WTC11 (cell line): ENCODE measurements around the gene VPS4A. TPM values are rescaled to one million over a fixed set of nuclear protein-coding genes. Genes with fewer than 3 reads are reported as not detected.

Source experiments
- ATAC-seq: fragments of 200-7000 bp; cut with Tn5 transposase; 2 replicates; pipeline ENCODE4 v1.10.0; 2021; ENCODE audit warnings: mild to moderate bottlenecking, moderate library complexity
- CTCF ChIA-PET: fragments of 300-600 bp; sonication (Branson Sonifier 250); formaldehyde crosslinking; loops from one replicate; lab custom pipeline; 2021; ENCODE audit warnings: antibody characterized with exemption; lab: Charles Lee
- POLR2A ChIA-PET: fragments of 350-600 bp; sonication (Branson Sonifier 250); formaldehyde crosslinking; loops from one replicate; lab custom pipeline; 2021; ENCODE audit warnings: antibody characterized with exemption; lab: Charles Lee
- DNase-seq: peaks from one replicate; pipeline ENCODE4 v3.0.0; 2021; ENCODE audit warnings: low spot score
- H3K27ac Mint-ChIP-seq: 2 replicates; pipeline ENCODE4 v1.8.0; 2021; ENCODE audit warnings: mixed read lengths
- H3K27me3 Mint-ChIP-seq: 2 replicates; pipeline ENCODE4 v1.8.0; 2021; ENCODE audit warnings: low read depth, mild to moderate bottlenecking, moderate library complexity, mixed read lengths
- H3K36me3 Mint-ChIP-seq: 2 replicates; pipeline ENCODE4 v1.8.0; 2021; ENCODE audit warnings: mixed read lengths
- H3K4me1 Mint-ChIP-seq: 2 replicates; pipeline ENCODE4 v1.8.0; 2022; ENCODE audit warnings: mixed read lengths
- H3K4me3 Mint-ChIP-seq: 2 replicates; pipeline ENCODE4 v1.8.0; 2021; ENCODE audit warnings: mild to moderate bottlenecking, moderate library complexity, mixed read lengths
- H3K9me3 Mint-ChIP-seq: 2 replicates; pipeline ENCODE4 v1.8.0; 2021; ENCODE audit warnings: mixed read lengths
- CBFB ChIP-seq: sonication (generic); formaldehyde crosslinking; IDR thresholded peaks from 2 replicates; pipeline ENCODE4 v1.8.1; 2022; ENCODE audit warnings: mild to moderate bottlenecking, low read depth, missing genetic modification reagents
- ESRRA ChIP-seq: sonication (generic); formaldehyde crosslinking; IDR thresholded peaks from 2 replicates; pipeline ENCODE4 v1.8.1; 2022; ENCODE audit warnings: mild to moderate bottlenecking, missing genetic modification reagents, borderline replicate concordance
- IRF2 ChIP-seq: sonication (generic); formaldehyde crosslinking; IDR thresholded peaks from 2 replicates; pipeline ENCODE4 v1.8.0; 2022; ENCODE audit warnings: low read depth, missing genetic modification reagents, borderline replicate concordance
- NFE2L1 ChIP-seq: sonication (generic); formaldehyde crosslinking; IDR thresholded peaks from 2 replicates; pipeline ENCODE4 v1.8.1; 2023; ENCODE audit warnings: missing genetic modification reagents
- SOX15 ChIP-seq: fragments of 250-450 bp; sonication (Bioruptor Pico); IDR thresholded peaks from 2 replicates; pipeline ENCODE4 v1.9.0; 2021; ENCODE audit warnings: mild to moderate bottlenecking
- TCF7 ChIP-seq: sonication (generic); formaldehyde crosslinking; IDR thresholded peaks from 2 replicates; pipeline ENCODE4 v1.8.0; 2022; ENCODE audit warnings: mild to moderate bottlenecking, low read depth, missing genetic modification reagents, moderate library complexity
- ZNF121 ChIP-seq: sonication (generic); formaldehyde crosslinking; IDR thresholded peaks from 2 replicates; pipeline ENCODE4 v1.8.0; 2023; ENCODE audit warnings: missing genetic modification reagents
- ZNF232 ChIP-seq: sonication (generic); formaldehyde crosslinking; IDR thresholded peaks from 2 replicates; pipeline ENCODE4 v1.8.0; 2022; ENCODE audit warnings: mild to moderate bottlenecking, missing genetic modification reagents
- total RNA-seq: library from RNA; stranded (reverse); gene quantifications from 3 replicates; pipeline ENCODE4 v1.2.3, GENCODE V29; 2021
- TF ChIP-seq, protein P1 (sequence below): sonication (generic); formaldehyde crosslinking; IDR thresholded peaks from 2 replicates; pipeline ENCODE4 v1.8.0; 2022; ENCODE audit warnings: missing genetic modification reagents
- TF ChIP-seq, protein P2 (sequence below): sonication (generic); formaldehyde crosslinking; IDR thresholded peaks from 2 replicates; pipeline ENCODE4 v1.8.0; 2022; ENCODE audit warnings: mild to moderate bottlenecking, missing genetic modification reagents
- TF ChIP-seq, protein P3 (sequence below): sonication (generic); formaldehyde crosslinking; IDR thresholded peaks from 2 replicates; pipeline ENCODE4 v1.8.0; 2022; ENCODE audit warnings: mild to moderate bottlenecking, missing genetic modification reagents
- TF ChIP-seq, protein P4 (sequence below): fragments of 200-600 bp; IDR thresholded peaks from 2 replicates; pipeline ENCODE4 v1.8.0; 2022; ENCODE audit warnings: antibody characterized with exemption
- TF ChIP-seq, protein P5 (sequence below): sonication (generic); formaldehyde crosslinking; IDR thresholded peaks from 2 replicates; pipeline ENCODE4 v1.8.1; 2023; ENCODE audit warnings: mild to moderate bottlenecking, missing genetic modification reagents, moderate library complexity
- TF ChIP-seq, protein P6 (sequence below): sonication (generic); formaldehyde crosslinking; IDR thresholded peaks from 2 replicates; pipeline ENCODE4 v1.8.1; 2023; ENCODE audit warnings: mild to moderate bottlenecking, missing genetic modification reagents
- TF ChIP-seq, protein P7 (sequence below): sonication (generic); formaldehyde crosslinking; IDR thresholded peaks from 2 replicates; pipeline ENCODE4 v1.8.1; 2022; ENCODE audit warnings: low read depth, missing genetic modification reagents, borderline replicate concordance
- TF ChIP-seq, protein P8 (sequence below): sonication (generic); formaldehyde crosslinking; IDR thresholded peaks from 2 replicates; pipeline ENCODE4 v1.8.0; 2023; ENCODE audit warnings: missing genetic modification reagents, mild to moderate bottlenecking, borderline replicate concordance

VPS4A gene
- total RNA-seq, 1 experiment from 2014 or later, result 28.3 TPM

DNA sequence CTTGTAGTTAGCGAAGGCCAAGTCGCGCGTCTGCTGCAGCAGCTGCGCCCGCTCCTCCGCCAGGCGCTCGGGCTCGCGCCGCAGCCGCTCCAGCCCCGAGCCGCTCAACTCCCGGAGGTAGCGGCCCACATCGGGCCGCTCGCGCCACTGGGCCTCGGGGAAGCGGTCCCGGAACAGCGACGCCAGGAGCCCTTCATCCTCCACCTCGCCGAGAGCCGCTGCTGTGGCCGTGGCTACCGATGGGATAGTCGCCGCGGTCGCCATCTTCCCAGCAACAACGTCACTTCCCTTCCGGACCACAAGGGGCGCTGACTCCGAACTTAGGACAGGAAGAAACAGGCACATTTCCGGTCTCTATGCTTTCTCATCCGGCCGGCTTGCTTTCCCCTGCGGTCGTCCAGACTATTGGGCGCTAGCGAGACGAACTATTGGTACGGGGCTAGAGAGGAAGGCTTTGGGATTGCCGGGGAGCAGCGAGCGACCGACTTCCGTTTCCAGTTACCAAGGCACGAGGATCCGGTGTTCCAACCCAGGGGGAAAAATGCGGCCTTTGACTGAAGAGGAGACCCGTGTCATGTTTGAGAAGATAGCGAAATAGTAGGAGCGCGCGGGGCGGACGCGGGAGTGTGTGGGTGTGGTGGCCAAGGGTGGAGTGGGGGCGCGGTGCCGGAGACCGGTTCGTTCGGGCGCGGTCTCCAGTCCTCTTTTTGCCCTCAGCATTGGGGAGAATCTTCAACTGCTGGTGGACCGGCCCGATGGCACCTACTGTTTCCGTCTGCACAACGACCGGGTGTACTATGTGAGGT, 28.3 kb downstream of the VPS4A start, which contains the start of the genes COG8 and NIP7 (continued):
- TF ChIP-seq, protein P1, sequence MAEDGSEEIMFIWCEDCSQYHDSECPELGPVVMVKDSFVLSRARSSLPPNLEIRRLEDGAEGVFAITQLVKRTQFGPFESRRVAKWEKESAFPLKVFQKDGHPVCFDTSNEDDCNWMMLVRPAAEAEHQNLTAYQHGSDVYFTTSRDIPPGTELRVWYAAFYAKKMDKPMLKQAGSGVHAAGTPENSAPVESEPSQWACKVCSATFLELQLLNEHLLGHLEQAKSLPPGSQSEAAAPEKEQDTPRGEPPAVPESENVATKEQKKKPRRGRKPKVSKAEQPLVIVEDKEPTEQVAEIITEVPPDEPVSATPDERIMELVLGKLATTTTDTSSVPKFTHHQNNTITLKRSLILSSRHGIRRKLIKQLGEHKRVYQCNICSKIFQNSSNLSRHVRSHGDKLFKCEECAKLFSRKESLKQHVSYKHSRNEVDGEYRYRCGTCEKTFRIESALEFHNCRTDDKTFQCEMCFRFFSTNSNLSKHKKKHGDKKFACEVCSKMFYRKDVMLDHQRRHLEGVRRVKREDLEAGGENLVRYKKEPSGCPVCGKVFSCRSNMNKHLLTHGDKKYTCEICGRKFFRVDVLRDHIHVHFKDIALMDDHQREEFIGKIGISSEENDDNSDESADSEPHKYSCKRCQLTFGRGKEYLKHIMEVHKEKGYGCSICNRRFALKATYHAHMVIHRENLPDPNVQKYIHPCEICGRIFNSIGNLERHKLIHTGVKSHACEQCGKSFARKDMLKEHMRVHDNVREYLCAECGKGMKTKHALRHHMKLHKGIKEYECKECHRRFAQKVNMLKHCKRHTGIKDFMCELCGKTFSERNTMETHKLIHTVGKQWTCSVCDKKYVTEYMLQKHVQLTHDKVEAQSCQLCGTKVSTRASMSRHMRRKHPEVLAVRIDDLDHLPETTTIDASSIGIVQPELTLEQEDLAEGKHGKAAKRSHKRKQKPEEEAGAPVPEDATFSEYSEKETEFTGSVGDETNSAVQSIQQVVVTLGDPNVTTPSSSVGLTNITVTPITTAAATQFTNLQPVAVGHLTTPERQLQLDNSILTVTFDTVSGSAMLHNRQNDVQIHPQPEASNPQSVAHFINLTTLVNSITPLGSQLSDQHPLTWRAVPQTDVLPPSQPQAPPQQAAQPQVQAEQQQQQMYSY (CRISPR knock-in tag), result 0 out of 2 replicates have a peak, but pooled peaks have one; percentile 18
- TF ChIP-seq, protein P2, sequence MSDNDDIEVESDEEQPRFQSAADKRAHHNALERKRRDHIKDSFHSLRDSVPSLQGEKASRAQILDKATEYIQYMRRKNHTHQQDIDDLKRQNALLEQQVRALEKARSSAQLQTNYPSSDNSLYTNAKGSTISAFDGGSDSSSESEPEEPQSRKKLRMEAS (CRISPR knock-in tag), result peak; percentile 93
- TF ChIP-seq, protein P3, sequence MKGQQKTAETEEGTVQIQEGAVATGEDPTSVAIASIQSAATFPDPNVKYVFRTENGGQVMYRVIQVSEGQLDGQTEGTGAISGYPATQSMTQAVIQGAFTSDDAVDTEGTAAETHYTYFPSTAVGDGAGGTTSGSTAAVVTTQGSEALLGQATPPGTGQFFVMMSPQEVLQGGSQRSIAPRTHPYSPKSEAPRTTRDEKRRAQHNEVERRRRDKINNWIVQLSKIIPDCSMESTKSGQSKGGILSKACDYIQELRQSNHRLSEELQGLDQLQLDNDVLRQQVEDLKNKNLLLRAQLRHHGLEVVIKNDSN (CRISPR knock-in tag), result peak; percentile 57; the same call in 1 of the 2 replicates
- TF ChIP-seq ZNF121 (CRISPR knock-in tag) (no peak), IRF2 (CRISPR knock-in tag) (no peak), ZNF232 (0 out of 2 replicates have a peak, but pooled peaks have one; percentile 58), CBFB (CRISPR knock-in tag) (peak; percentile 94; the same call in 1 of the 2 replicates)
- TF ChIP-seq, protein P4, sequence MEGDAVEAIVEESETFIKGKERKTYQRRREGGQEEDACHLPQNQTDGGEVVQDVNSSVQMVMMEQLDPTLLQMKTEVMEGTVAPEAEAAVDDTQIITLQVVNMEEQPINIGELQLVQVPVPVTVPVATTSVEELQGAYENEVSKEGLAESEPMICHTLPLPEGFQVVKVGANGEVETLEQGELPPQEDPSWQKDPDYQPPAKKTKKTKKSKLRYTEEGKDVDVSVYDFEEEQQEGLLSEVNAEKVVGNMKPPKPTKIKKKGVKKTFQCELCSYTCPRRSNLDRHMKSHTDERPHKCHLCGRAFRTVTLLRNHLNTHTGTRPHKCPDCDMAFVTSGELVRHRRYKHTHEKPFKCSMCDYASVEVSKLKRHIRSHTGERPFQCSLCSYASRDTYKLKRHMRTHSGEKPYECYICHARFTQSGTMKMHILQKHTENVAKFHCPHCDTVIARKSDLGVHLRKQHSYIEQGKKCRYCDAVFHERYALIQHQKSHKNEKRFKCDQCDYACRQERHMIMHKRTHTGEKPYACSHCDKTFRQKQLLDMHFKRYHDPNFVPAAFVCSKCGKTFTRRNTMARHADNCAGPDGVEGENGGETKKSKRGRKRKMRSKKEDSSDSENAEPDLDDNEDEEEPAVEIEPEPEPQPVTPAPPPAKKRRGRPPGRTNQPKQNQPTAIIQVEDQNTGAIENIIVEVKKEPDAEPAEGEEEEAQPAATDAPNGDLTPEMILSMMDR, result peak; percentile 89
- TF ChIP-seq, protein P5, sequence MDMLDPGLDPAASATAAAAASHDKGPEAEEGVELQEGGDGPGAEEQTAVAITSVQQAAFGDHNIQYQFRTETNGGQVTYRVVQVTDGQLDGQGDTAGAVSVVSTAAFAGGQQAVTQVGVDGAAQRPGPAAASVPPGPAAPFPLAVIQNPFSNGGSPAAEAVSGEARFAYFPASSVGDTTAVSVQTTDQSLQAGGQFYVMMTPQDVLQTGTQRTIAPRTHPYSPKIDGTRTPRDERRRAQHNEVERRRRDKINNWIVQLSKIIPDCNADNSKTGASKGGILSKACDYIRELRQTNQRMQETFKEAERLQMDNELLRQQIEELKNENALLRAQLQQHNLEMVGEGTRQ (CRISPR knock-in tag), result peak; percentile 55

DNA sequence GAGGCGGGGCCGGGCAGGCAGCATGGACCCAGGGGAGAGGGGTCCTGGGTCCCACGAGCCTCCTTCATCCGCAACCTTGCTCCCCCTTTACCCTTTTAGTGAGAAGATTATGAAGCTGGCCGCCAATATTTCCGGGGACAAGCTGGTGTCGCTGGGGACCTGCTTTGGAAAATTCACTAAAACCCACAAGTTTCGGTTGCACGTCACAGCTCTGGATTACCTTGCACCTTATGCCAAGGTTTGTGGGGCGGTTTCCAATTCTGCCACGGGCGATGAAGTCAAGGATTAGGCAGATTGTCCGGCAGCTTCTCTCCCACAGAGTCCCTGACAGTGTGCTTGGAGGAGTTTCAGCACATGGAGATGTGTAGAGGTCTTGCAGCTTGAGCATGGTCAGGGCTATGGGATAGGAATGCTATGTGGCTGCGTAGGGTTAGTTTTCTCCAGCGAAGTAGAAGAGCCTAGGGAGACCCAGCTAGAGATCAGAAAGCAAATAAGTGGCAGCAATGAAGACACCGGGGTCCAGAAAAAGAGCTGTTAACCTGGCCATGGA, 29.0 kb downstream of the VPS4A start:
- CTCF ChIA-PET, result no interaction called here
- TF ChIP-seq, protein P6, sequence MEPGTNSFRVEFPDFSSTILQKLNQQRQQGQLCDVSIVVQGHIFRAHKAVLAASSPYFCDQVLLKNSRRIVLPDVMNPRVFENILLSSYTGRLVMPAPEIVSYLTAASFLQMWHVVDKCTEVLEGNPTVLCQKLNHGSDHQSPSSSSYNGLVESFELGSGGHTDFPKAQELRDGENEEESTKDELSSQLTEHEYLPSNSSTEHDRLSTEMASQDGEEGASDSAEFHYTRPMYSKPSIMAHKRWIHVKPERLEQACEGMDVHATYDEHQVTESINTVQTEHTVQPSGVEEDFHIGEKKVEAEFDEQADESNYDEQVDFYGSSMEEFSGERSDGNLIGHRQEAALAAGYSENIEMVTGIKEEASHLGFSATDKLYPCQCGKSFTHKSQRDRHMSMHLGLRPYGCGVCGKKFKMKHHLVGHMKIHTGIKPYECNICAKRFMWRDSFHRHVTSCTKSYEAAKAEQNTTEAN (CRISPR knock-in tag), result no peak
- TF ChIP-seq, protein P7, sequence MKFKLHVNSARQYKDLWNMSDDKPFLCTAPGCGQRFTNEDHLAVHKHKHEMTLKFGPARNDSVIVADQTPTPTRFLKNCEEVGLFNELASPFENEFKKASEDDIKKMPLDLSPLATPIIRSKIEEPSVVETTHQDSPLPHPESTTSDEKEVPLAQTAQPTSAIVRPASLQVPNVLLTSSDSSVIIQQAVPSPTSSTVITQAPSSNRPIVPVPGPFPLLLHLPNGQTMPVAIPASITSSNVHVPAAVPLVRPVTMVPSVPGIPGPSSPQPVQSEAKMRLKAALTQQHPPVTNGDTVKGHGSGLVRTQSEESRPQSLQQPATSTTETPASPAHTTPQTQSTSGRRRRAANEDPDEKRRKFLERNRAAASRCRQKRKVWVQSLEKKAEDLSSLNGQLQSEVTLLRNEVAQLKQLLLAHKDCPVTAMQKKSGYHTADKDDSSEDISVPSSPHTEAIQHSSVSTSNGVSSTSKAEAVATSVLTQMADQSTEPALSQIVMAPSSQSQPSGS (CRISPR knock-in tag), result no peak
- TF ChIP-seq IRF2 (CRISPR knock-in tag) (no peak), ESRRA (CRISPR knock-in tag) (no peak), SOX15 (CRISPR knock-in tag) (no peak), TCF7 (no peak), NFE2L1 (no peak)
- TF ChIP-seq, protein P8, sequence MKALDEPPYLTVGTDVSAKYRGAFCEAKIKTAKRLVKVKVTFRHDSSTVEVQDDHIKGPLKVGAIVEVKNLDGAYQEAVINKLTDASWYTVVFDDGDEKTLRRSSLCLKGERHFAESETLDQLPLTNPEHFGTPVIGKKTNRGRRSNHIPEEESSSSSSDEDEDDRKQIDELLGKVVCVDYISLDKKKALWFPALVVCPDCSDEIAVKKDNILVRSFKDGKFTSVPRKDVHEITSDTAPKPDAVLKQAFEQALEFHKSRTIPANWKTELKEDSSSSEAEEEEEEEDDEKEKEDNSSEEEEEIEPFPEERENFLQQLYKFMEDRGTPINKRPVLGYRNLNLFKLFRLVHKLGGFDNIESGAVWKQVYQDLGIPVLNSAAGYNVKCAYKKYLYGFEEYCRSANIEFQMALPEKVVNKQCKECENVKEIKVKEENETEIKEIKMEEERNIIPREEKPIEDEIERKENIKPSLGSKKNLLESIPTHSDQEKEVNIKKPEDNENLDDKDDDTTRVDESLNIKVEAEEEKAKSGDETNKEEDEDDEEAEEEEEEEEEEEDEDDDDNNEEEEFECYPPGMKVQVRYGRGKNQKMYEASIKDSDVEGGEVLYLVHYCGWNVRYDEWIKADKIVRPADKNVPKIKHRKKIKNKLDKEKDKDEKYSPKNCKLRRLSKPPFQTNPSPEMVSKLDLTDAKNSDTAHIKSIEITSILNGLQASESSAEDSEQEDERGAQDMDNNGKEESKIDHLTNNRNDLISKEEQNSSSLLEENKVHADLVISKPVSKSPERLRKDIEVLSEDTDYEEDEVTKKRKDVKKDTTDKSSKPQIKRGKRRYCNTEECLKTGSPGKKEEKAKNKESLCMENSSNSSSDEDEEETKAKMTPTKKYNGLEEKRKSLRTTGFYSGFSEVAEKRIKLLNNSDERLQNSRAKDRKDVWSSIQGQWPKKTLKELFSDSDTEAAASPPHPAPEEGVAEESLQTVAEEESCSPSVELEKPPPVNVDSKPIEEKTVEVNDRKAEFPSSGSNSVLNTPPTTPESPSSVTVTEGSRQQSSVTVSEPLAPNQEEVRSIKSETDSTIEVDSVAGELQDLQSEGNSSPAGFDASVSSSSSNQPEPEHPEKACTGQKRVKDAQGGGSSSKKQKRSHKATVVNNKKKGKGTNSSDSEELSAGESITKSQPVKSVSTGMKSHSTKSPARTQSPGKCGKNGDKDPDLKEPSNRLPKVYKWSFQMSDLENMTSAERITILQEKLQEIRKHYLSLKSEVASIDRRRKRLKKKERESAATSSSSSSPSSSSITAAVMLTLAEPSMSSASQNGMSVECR (CRISPR knock-in tag), result no peak
- TF ChIP-seq, all 79 proteins: peak for 0
- Mint-ChIP-seq H3K4me3 (peak overlapping the region; percentile 98), H3K27ac (peak overlapping the region; percentile 99), H3K9me3 (no peaks in the 10 kb centered on the region), H3K36me3 (peaks cover 41% of the 10 kb centered on the region), H3K4me1 (peaks cover 18% of the 10 kb centered on the region), H3K27me3 (no peaks in the 10 kb centered on the region)
- DNase-seq (no peak), ATAC-seq (no peak)
- POLR2A ChIA-PET, result interaction anchor here (0.9 to 1.3 kb wide), 2 partner anchors 10 to 12 kb away, joined by 3 read pairs; partner anchors contain the start of gene PDF
